ENCODE results near the gene AKAP1. TPM values are rescaled to one million over a fixed set of nuclear protein-coding genes. Genes with fewer than 3 reads are reported as not detected.

The AKAP1 gene
- polyA plus RNA-seq, 1 experiment = 6.5 TPM

DNA sequence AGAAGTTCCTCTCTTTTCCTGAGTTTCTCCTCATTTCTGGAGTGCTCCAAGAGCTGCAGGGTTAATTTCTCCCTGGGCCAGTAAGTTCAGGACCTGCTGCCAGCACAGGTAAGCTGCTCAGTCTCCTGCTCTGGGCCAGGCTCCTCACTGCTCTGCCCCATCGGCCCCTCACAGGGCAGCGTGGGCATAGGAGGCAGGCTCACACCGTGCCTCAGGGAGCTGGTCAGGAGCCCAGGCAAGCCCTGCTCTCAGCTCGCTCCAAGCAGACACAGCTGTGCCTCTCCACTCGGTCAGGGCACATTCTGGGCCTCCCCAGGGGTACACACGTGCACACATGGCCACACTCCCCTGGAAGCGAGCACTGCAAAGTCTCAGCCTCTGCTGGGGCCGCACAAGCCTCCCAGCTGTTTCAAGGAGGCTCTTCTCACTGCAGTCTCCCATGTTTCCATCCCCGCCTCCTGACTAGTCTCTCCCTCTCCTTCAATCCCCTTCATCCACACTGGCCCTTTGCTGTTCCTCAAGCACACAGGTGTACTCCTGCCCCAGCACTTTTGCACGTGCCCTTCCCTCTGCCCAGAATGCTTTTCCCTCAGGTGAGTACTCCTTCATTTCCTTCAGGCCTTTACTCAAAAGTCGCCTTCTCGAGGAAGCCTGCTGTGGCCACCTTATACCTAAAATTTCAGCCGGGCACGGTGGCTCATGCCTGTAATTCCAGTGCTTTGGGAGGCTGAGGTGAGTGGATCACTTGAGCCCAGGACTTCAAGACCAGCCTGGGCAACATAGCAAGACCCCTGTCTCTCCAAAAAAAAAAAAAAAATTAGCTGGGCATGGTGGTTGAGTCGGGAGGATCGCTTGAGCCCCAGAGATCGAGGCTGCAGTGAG is 53.2 kb downstream of the AKAP1 start:
- DNase-seq (ENCODE audit: low read depth, low spot score) = no peak
- POLR2A ChIA-PET = no interaction called here

DNA sequence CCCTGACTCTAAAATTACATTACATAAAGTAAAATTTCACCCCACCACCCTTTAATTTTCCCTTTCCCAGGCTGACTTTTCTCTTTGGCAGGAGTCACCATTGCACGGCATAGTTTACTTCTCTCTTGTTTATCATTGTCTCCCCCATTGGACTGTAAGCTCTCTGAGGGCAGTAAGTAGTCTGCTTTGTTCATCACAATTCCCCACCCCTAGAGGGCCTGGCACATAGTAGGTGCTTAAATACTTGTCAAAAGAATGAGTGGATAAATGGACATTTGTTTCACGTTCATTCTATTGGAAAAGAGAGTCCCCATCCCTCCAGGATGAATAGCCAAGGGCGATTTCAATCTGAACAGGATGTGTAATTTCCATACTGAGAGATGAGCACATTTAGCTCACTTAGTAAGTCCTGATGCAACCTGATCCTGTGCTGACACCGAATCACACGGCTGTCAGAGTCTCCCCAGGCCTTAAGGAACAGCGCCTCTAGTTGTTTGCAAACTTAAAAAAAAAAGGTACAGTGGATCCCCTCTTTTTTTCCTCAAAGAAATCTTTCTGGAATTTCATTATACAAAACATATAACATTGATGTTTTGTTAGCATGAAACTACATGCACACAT is 54.0 kb downstream of the AKAP1 start:
- H3K9me3 ChIP-seq (ENCODE audit: control insufficient read depth, insufficient read depth, low read length) = no peaks in the 10 kb centered on the region
- H3K27me3 ChIP-seq (ENCODE audit: control insufficient read depth, insufficient read depth, low read length) = peaks cover 7% of the 10 kb centered on the region
- no peak for DNase-seq (ENCODE audit: low read depth, low spot score)
- no peak overlapping the region for H3K27ac ChIP-seq (ENCODE audit: low read depth, low read length)
- ChIA-PET POLR2A (no interaction called here), CTCF (interaction anchor here (1.3 to 1.4 kb wide), 2 partner anchors 533 to 694 kb away, joined by 3 to 4 read pairs; no protein-coding TSS in a partner anchor)
- TF ChIP-seq, protein P1, sequence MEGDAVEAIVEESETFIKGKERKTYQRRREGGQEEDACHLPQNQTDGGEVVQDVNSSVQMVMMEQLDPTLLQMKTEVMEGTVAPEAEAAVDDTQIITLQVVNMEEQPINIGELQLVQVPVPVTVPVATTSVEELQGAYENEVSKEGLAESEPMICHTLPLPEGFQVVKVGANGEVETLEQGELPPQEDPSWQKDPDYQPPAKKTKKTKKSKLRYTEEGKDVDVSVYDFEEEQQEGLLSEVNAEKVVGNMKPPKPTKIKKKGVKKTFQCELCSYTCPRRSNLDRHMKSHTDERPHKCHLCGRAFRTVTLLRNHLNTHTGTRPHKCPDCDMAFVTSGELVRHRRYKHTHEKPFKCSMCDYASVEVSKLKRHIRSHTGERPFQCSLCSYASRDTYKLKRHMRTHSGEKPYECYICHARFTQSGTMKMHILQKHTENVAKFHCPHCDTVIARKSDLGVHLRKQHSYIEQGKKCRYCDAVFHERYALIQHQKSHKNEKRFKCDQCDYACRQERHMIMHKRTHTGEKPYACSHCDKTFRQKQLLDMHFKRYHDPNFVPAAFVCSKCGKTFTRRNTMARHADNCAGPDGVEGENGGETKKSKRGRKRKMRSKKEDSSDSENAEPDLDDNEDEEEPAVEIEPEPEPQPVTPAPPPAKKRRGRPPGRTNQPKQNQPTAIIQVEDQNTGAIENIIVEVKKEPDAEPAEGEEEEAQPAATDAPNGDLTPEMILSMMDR (IDR thresholded peaks at IDR 0.05; ENCODE audit: low read depth, low read length) = no peak
- H3K4me3 ChIP-seq (ENCODE audit: low read depth, low read length) = no peak overlapping the region

More for the DNA sequence above, 53.2 kb downstream of the AKAP1 start:
- peaks cover 10% of the 10 kb centered on the region for H3K27me3 ChIP-seq (ENCODE audit: control insufficient read depth, insufficient read depth, low read length)
- H3K27ac ChIP-seq (ENCODE audit: low read depth, low read length) = no peak overlapping the region
- H3K4me3 ChIP-seq (ENCODE audit: low read depth, low read length) = no peak overlapping the region
- TF ChIP-seq, protein P1 (IDR thresholded peaks at IDR 0.05; ENCODE audit: low read depth, low read length) = no peak
- no peaks in the 10 kb centered on the region for H3K9me3 ChIP-seq (ENCODE audit: control insufficient read depth, insufficient read depth, low read length)
- CTCF ChIA-PET = interaction anchor here (1.3 to 1.4 kb wide), 2 partner anchors 534 to 695 kb away, joined by 3 to 4 read pairs; no protein-coding TSS in a partner anchor

DNA sequence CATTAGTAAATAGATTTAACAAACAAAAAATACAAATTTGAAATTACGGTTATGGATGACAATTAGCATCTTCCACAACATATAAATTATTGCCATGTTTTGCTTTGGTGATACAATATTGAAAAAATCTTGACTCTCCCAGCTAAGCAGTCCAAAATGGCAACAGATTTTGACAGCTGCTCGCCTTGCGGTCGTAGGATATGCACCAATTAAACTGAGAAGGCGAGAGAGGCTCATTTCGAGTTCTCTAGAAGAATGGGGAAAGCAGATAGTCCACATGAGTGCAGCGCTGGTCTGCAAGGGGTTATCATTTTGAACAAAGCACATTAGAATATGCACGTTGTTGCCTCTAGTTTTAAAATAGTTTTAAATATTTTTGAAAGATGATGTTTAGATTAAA is 55.3 kb downstream of the AKAP1 start:
- ChIA-PET CTCF (no interaction called here), POLR2A (no interaction called here)
- DNase-seq (ENCODE audit: low read depth, low spot score) = no peak
- Histone ChIP-seq H3K4me3 (ENCODE audit: low read depth, low read length) (no peak overlapping the region), H3K27ac (ENCODE audit: low read depth, low read length) (no peak overlapping the region), H3K9me3 (ENCODE audit: control insufficient read depth, insufficient read depth, low read length) (no peaks in the 10 kb centered on the region), H3K27me3 (ENCODE audit: control insufficient read depth, insufficient read depth, low read length) (peaks cover 7% of the 10 kb centered on the region)
- TF ChIP-seq, protein P1 (IDR thresholded peaks at IDR 0.05; ENCODE audit: low read depth, low read length) = no peak

DNA sequence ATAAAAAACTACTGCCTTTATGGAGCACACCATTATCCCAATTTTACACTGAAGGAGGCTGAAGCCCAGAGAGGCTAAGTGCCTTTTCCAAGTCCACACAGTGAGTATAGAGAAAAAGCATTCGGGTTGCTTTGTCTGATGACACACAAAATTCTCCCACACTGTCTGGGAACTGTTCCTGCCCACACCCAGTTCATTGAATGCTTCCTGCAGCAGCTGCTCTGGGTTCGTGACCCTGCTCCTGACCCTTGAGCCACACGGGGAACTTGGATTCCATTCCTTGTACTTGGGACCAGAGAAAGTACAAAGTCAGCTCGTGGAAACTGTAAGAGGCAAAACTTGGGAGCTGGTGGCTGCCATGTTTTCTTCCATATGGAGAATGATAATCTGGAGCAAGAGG is 57.9 kb downstream of the AKAP1 start:
- TF ChIP-seq, protein P1 (IDR thresholded peaks at IDR 0.05; ENCODE audit: low read depth, low read length) = no peak
- DNase-seq (ENCODE audit: low read depth, low spot score) = no peak
- H3K27me3 ChIP-seq (ENCODE audit: control insufficient read depth, insufficient read depth, low read length) = peaks cover 5% of the 10 kb centered on the region
- CTCF ChIA-PET = interaction anchor here (1.0 to 2.5 kb wide), 4 partner anchors 11 to 691 kb away, joined by 3 to 10 read pairs (median 4); no protein-coding TSS in a partner anchor
- H3K27ac ChIP-seq (ENCODE audit: low read depth, low read length) = no peak overlapping the region
- POLR2A ChIA-PET = no interaction called here
- H3K9me3 ChIP-seq (ENCODE audit: control insufficient read depth, insufficient read depth, low read length) = no peaks in the 10 kb centered on the region
- H3K4me3 ChIP-seq (ENCODE audit: low read depth, low read length) = no peak overlapping the region

DNA sequence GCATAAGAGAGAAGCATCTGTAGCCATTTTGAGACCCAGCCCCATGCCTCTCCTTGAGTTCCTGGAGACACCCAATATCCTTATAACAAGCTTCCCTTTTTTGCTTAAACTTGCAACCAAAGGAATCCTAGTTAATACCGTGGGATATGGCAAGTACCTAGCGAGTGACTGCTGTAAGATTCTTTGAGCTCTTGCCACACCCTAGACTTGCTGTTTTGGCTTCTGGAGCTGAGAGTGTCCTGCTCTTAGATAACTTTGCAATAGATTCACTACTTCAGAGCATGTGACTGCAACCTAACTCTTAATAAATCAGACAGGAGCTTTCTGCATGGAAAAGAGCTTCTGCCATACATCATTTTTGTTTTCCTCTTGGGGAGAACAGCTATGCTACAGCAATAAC is 58.3 kb downstream of the AKAP1 start:
- ChIA-PET POLR2A (no interaction called here), CTCF (interaction anchor here (1.5 to 2.5 kb wide), 2 partner anchors 529 to 690 kb away, joined by 4 to 10 read pairs; no protein-coding TSS in a partner anchor)
- DNase-seq (ENCODE audit: low read depth, low spot score) = no peak
- TF ChIP-seq, protein P1 (IDR thresholded peaks at IDR 0.05; ENCODE audit: low read depth, low read length) = no peak
- Histone ChIP-seq H3K27me3 (ENCODE audit: control insufficient read depth, insufficient read depth, low read length) (peaks cover 5% of the 10 kb centered on the region), H3K27ac (ENCODE audit: low read depth, low read length) (no peak overlapping the region), H3K9me3 (ENCODE audit: control insufficient read depth, insufficient read depth, low read length) (no peaks in the 10 kb centered on the region), H3K4me3 (ENCODE audit: low read depth, low read length) (no peak overlapping the region)
